HepG2 (cell line): Measurements from ENCODE around the gene TBC1D22A. TPM values are rescaled to one million over a fixed set of nuclear protein-coding genes. Genes with fewer than 3 reads are reported as not detected.

Experiments used
- KDM6A ChIP-seq: IDR thresholded peaks from 2 replicates; pipeline ENCODE4 v1.6.1; 2016; ENCODE audit warnings: low read depth
- PITX1 ChIP-seq: sonication (generic); formaldehyde crosslinking; IDR thresholded peaks from 2 replicates; pipeline ENCODE4 v1.5.1; 2020; ENCODE audit warnings: mild to moderate bottlenecking, missing genetic modification reagents
- REL ChIP-seq: sonication (generic); formaldehyde crosslinking; conservative IDR thresholded peaks from 2 replicates; pipeline ENCODE4 v1.8.0; 2022; ENCODE audit warnings: mild to moderate bottlenecking, missing genetic modification reagents, moderate library complexity
- SATB2 ChIP-seq: sonication (generic); formaldehyde crosslinking; IDR thresholded peaks from 2 replicates; pipeline ENCODE4 v1.5.0; 2020; ENCODE audit warnings: missing genetic modification reagents
- SKI ChIP-seq: fragments of 450-650 bp; IDR thresholded peaks from one replicate; pipeline ENCODE4 v1.6.1; 2018; ENCODE audit warnings: mild to moderate bottlenecking; ENCODE audit not compliant: partially characterized antibody
- TAF1 ChIP-seq: sonication (generic); formaldehyde crosslinking; IDR thresholded peaks from 2 replicates; pipeline ENCODE4 v1.4.0; 2020; ENCODE audit warnings: missing genetic modification reagents
- TBX3 ChIP-seq: fragments of 450-650 bp; IDR thresholded peaks from 2 replicates; pipeline ENCODE4 v1.6.1; 2017; ENCODE audit warnings: antibody characterized with exemption, mild to moderate bottlenecking, inconsistent platforms, borderline replicate concordance
- TP53 ChIP-seq: sonication (generic); formaldehyde crosslinking; conservative IDR thresholded peaks from 2 replicates; pipeline ENCODE4 v1.4.0; 2020; ENCODE audit warnings: missing genetic modification reagents
- XRCC5 ChIP-seq: fragments of 200-400 bp; formaldehyde crosslinking; optimal IDR thresholded peaks from 2 replicates; pipeline ENCODE3; 2017; ENCODE audit warnings: mild to moderate bottlenecking, low read length
- ZMAT3 ChIP-seq: sonication (generic); formaldehyde crosslinking; conservative IDR thresholded peaks from 2 replicates; pipeline ENCODE4 v1.7.0; 2021; ENCODE audit warnings: missing genetic modification reagents
- ZNF101 ChIP-seq: sonication (generic); formaldehyde crosslinking; IDR thresholded peaks from 2 replicates; pipeline ENCODE4 v1.4.0; 2020; ENCODE audit warnings: mild to moderate bottlenecking, low read depth, missing genetic modification reagents, borderline replicate concordance
- ZNF20 ChIP-seq: sonication (generic); formaldehyde crosslinking; IDR thresholded peaks from 2 replicates; pipeline ENCODE4 v1.4.0; 2020; ENCODE audit warnings: mild to moderate bottlenecking, moderate library complexity, missing genetic modification reagents
- ZNF292 ChIP-seq: sonication (generic); formaldehyde crosslinking; IDR thresholded peaks from 2 replicates; pipeline ENCODE4 v1.8.1; 2022; ENCODE audit warnings: mild to moderate bottlenecking, low read depth, missing genetic modification reagents, borderline replicate concordance
- ZNF44 ChIP-seq: sonication (generic); formaldehyde crosslinking; IDR thresholded peaks from 2 replicates; pipeline ENCODE4 v1.5.1; 2020; ENCODE audit warnings: mild to moderate bottlenecking, missing genetic modification reagents
- ZNF616 ChIP-seq: sonication (generic); formaldehyde crosslinking; IDR thresholded peaks from 2 replicates; pipeline ENCODE4 v1.5.0; 2020; ENCODE audit warnings: low read depth, mild to moderate bottlenecking, missing genetic modification reagents
- ZNF674 ChIP-seq: sonication (generic); formaldehyde crosslinking; IDR thresholded peaks from 2 replicates; pipeline ENCODE4 v1.5.0; 2020; ENCODE audit warnings: low read depth, mild to moderate bottlenecking, missing genetic modification reagents
- ZNF75D ChIP-seq: sonication (generic); formaldehyde crosslinking; IDR thresholded peaks from 2 replicates; pipeline ENCODE4 v1.8.1; 2023; ENCODE audit warnings: missing genetic modification reagents, mild to moderate bottlenecking, borderline replicate concordance
- polyA plus RNA-seq, 8 experiments: library from polyadenylated mRNA; depleted of rRNA in 3 of 8; stranded (reverse) in 7 of 8; unstranded in 1 of 8; fragments of >200 nt; fragmentation: Illumina TruSeq in 4 of 8; extraction: Trizol in 4 of 8; gene quantifications; 2 replicates each; pipeline versions ENCODE4 v1.2.1 to v1.2.3, GENCODE V29; 2011 to 2016; ENCODE audit warnings: low read depth in 4 of 8, missing spikeins in 1 of 8, mixed read lengths in 1 of 8; ENCODE audit not compliant: insufficient read depth in 1 of 8
- total RNA-seq, 5 experiments: library from RNA; depleted of rRNA; stranded (reverse); fragments of >200 nt; fragmentation: Illumina TruSeq; extraction: Trizol; gene quantifications; 2 replicates each; pipeline ENCODE4 v1.2.3, GENCODE V29; 2016; ENCODE audit warnings: low read depth in 1 of 5
- TF ChIP-seq, protein P1 (sequence below): sonication (generic); formaldehyde crosslinking; IDR thresholded peaks from 2 replicates; pipeline ENCODE4 v1.4.0; 2020; ENCODE audit warnings: missing genetic modification reagents, borderline replicate concordance
- TF ChIP-seq, protein P2 (sequence below): sonication (generic); formaldehyde crosslinking; conservative IDR thresholded peaks from 2 replicates; pipeline ENCODE4 v1.5.0; 2020; ENCODE audit warnings: missing genetic modification reagents
- TF ChIP-seq, protein P3 (sequence below): sonication (generic); formaldehyde crosslinking; IDR thresholded peaks from 2 replicates; pipeline ENCODE4 v1.8.0; 2022; ENCODE audit warnings: missing genetic modification reagents, mild to moderate bottlenecking, inconsistent platforms, borderline replicate concordance
- TF ChIP-seq, protein P4 (sequence below): sonication (generic); formaldehyde crosslinking; IDR thresholded peaks from 2 replicates; pipeline ENCODE4 v1.4.0; 2020; ENCODE audit warnings: mild to moderate bottlenecking, missing genetic modification reagents

The TBC1D22A gene
- total and polyA plus RNA-seq, 2 of the 13 experiments (the other 11 are each of a cell fraction or from before 2014, with no cell fraction given): 17.3 to 18.0 TPM

DNA sequence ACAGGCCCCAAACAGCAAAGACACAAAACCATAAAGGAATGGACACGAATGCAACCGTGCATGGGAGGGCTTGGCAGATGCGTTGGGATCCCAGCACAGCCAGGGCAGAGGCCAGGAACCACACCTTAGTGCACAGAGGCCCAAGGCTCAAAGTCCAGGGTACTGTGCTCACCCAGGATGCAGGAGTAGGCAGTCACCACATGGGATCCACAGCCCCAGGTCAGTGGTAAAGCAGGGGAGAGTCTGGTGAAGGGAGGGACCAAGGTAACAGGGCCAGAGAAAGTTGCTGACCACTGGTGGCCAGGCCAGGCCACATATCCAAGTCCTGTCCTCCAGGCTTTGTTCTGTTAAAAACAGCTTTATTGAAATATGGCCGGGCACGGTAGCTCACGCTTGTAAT lies 17.9 kb upstream of the TBC1D22A start (continued):
- TF ChIP-seq, protein P1, sequence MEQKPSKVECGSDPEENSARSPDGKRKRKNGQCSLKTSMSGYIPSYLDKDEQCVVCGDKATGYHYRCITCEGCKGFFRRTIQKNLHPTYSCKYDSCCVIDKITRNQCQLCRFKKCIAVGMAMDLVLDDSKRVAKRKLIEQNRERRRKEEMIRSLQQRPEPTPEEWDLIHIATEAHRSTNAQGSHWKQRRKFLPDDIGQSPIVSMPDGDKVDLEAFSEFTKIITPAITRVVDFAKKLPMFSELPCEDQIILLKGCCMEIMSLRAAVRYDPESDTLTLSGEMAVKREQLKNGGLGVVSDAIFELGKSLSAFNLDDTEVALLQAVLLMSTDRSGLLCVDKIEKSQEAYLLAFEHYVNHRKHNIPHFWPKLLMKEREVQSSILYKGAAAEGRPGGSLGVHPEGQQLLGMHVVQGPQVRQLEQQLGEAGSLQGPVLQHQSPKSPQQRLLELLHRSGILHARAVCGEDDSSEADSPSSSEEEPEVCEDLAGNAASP: peak; percentile 43; the same call in 1 of the 2 replicates
- TF ChIP-seq ZMAT3 (CRISPR knock-in tag) (no peak), ZNF292 (CRISPR knock-in tag) (peak; percentile 79; the same call in 1 of the 2 replicates), ZNF75D (no peak), ZNF674 (CRISPR knock-in tag) (no peak), PITX1 (peak; percentile 42; the same call in 1 of the 2 replicates), ZNF20 (CRISPR knock-in tag) (no peak), SKI (peak; percentile 41), TP53 (CRISPR knock-in tag) (no peak), REL (CRISPR knock-in tag) (no peak), SATB2 (CRISPR knock-in tag) (no peak), ZNF101 (CRISPR knock-in tag) (no peak), XRCC5 (peak; percentile 44), ZNF616 (CRISPR knock-in tag) (no peak), ZNF44 (CRISPR knock-in tag) (no peak), KDM6A (peak; percentile 72), TBX3 (no peak), TAF1 (CRISPR knock-in tag) (no peak)
- TF ChIP-seq, protein P2, sequence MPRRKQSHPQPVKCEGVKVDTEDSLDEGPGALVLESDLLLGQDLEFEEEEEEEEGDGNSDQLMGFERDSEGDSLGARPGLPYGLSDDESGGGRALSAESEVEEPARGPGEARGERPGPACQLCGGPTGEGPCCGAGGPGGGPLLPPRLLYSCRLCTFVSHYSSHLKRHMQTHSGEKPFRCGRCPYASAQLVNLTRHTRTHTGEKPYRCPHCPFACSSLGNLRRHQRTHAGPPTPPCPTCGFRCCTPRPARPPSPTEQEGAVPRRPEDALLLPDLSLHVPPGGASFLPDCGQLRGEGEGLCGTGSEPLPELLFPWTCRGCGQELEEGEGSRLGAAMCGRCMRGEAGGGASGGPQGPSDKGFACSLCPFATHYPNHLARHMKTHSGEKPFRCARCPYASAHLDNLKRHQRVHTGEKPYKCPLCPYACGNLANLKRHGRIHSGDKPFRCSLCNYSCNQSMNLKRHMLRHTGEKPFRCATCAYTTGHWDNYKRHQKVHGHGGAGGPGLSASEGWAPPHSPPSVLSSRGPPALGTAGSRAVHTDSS (CRISPR knock-in tag): 0 out of 2 replicates have a peak, but pooled peaks have one; percentile 34
- TF ChIP-seq, protein P3, sequence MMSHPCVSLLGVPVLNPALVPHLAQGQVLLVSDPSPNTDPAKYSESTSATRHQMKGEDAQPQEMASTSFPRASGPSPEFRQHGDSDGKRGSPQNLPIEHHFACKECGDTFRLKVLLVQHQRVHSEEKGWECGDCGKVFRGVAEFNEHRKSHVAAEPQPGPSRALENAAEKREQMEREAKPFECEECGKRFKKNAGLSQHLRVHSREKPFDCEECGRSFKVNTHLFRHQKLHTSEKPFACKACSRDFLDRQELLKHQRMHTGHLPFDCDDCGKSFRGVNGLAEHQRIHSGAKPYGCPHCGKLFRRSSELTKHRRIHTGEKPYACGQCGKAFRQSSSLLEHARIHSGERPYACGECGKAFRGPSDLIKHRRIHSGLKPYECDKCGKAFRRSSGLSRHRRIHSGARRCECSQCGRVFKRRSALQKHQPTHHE (CRISPR knock-in tag): no peak
- TF ChIP-seq, protein P4, sequence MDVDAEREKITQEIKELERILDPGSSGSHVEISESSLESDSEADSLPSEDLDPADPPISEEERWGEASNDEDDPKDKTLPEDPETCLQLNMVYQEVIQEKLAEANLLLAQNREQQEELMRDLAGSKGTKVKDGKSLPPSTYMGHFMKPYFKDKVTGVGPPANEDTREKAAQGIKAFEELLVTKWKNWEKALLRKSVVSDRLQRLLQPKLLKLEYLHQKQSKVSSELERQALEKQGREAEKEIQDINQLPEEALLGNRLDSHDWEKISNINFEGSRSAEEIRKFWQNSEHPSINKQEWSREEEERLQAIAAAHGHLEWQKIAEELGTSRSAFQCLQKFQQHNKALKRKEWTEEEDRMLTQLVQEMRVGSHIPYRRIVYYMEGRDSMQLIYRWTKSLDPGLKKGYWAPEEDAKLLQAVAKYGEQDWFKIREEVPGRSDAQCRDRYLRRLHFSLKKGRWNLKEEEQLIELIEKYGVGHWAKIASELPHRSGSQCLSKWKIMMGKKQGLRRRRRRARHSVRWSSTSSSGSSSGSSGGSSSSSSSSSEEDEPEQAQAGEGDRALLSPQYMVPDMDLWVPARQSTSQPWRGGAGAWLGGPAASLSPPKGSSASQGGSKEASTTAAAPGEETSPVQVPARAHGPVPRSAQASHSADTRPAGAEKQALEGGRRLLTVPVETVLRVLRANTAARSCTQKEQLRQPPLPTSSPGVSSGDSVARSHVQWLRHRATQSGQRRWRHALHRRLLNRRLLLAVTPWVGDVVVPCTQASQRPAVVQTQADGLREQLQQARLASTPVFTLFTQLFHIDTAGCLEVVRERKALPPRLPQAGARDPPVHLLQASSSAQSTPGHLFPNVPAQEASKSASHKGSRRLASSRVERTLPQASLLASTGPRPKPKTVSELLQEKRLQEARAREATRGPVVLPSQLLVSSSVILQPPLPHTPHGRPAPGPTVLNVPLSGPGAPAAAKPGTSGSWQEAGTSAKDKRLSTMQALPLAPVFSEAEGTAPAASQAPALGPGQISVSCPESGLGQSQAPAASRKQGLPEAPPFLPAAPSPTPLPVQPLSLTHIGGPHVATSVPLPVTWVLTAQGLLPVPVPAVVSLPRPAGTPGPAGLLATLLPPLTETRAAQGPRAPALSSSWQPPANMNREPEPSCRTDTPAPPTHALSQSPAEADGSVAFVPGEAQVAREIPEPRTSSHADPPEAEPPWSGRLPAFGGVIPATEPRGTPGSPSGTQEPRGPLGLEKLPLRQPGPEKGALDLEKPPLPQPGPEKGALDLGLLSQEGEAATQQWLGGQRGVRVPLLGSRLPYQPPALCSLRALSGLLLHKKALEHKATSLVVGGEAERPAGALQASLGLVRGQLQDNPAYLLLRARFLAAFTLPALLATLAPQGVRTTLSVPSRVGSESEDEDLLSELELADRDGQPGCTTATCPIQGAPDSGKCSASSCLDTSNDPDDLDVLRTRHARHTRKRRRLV: no peak
